Activated T-cell treated with anti-CD3 and anti-CD28 coated beads, Interleukin-2, amount 50 U/mL, for 72 hours (primary cell): Measurements from ENCODE around the gene NFATC1. TPM values are rescaled to one million over a fixed set of nuclear protein-coding genes. Genes with fewer than 3 reads are reported as not detected.
A peak's percentile ranks its signal among the peaks of the same experiment; 100 is the strongest.

ENCODE experiments used
- ATAC-seq, 2 donors: fragments of 150-1000 bp; cut with Tn5 transposase; replicated peaks in 1 of 2; 2 replicates each; pipeline ENCODE4 v1.10.0; 2021; ENCODE audit warnings: moderate library complexity in 2 of 2, mild to moderate bottlenecking in 1 of 2
- DNase-seq, 2 donors: peaks; one replicate each; pipeline ENCODE4 v3.0.0; 2021 to 2022; ENCODE audit warnings: mixed read lengths in 1 of 2
- H3K27ac Mint-ChIP-seq: one replicate; pipeline ENCODE4 v1.8.0; 2022; ENCODE audit warnings: mild to moderate bottlenecking, moderate library complexity, mixed read lengths
- H3K27me3 Mint-ChIP-seq: one replicate; pipeline ENCODE4 v1.8.0; 2022; ENCODE audit warnings: low read depth, mixed read lengths
- H3K36me3 Mint-ChIP-seq, 2 donors: one replicate each; pipeline ENCODE4 v1.8.0; 2022; ENCODE audit warnings: mixed read lengths in 2 of 2, mild to moderate bottlenecking in 1 of 2; ENCODE audit not compliant: insufficient read depth in 2 of 2
- H3K4me1 Mint-ChIP-seq: one replicate; pipeline ENCODE4 v1.8.0; 2022; ENCODE audit warnings: low read depth, mixed read lengths
- H3K4me3 Mint-ChIP-seq, 2 donors: one replicate each; pipeline ENCODE4 v1.8.0; 2022; ENCODE audit warnings: mild to moderate bottlenecking in 2 of 2, mixed read lengths in 2 of 2, moderate library complexity in 2 of 2
- H3K9me3 Mint-ChIP-seq, 2 donors: one replicate each; pipeline ENCODE4 v1.8.0; 2022; ENCODE audit warnings: mixed read lengths in 2 of 2
- total RNA-seq, 2 donors: library from RNA; stranded (reverse); gene quantifications; one replicate each; pipeline ENCODE4 v1.2.3, GENCODE V29; 2022

NFATC1 gene
- 10 to 100 TPM; 70.4 to 86.0 TPM for total RNA-seq

GRCh38 chr18:79395761-79396404 lies at the start of gene NFATC1:
TSS of gene NFATC1 (plus strand) at chr18:79395930. CDS start at chr18:79396225, 295 bp downstream.
- no peaks in the 10 kb centered on the region for H3K9me3 Mint-ChIP-seq
- H3K4me3 Mint-ChIP-seq = peak within 1 kb of the TSS; percentile 88 to 97
- peaks cover 4% of the 10 kb centered on the region for H3K27me3 Mint-ChIP-seq
- peak within 1 kb of the TSS; percentile 40 for H3K27ac Mint-ChIP-seq
- peak; percentile 52 to 55 for ATAC-seq
- peaks cover 4 to 5% of the 10 kb centered on the region in 2 donors for H3K36me3 Mint-ChIP-seq
- DNase-seq = peak; percentile 88 to 89
- H3K4me1 Mint-ChIP-seq = peaks cover 29% of the 10 kb centered on the region

GRCh38 chr18:79345981-79346380 lies 49.7 kb upstream of the NFATC1 start:
- ATAC-seq (no peak), DNase-seq (no peak)
- H3K9me3 Mint-ChIP-seq = no peaks in the 10 kb centered on the region
- H3K4me1 Mint-ChIP-seq = no peaks in the 10 kb centered on the region
- no peak overlapping the region for H3K4me3 Mint-ChIP-seq
- H3K27ac Mint-ChIP-seq = no peak overlapping the region
- H3K27me3 Mint-ChIP-seq = no peaks in the 10 kb centered on the region
- peaks cover 14 to 18% of the 10 kb centered on the region in 2 donors for H3K36me3 Mint-ChIP-seq

GRCh38 chr18:79348066-79348465 lies 47.7 kb upstream of the NFATC1 start:
- no peaks in the 10 kb centered on the region for H3K27me3 Mint-ChIP-seq
- no peak overlapping the region for H3K27ac Mint-ChIP-seq
- DNase-seq (no peak), ATAC-seq (no peak)
- no peaks in the 10 kb centered on the region for H3K9me3 Mint-ChIP-seq
- H3K36me3 Mint-ChIP-seq = peaks cover 14 to 15% of the 10 kb centered on the region in 2 donors
- H3K4me1 Mint-ChIP-seq = no peaks in the 10 kb centered on the region
- no peak overlapping the region for H3K4me3 Mint-ChIP-seq

- no peak for ATAC-seq
- no peaks in the 10 kb centered on the region for H3K4me1 Mint-ChIP-seq
- no peak overlapping the region for H3K27ac Mint-ChIP-seq
- no peaks in the 10 kb centered on the region for H3K36me3 Mint-ChIP-seq
- no peaks in the 10 kb centered on the region for H3K27me3 Mint-ChIP-seq
- no peaks in the 10 kb centered on the region for H3K9me3 Mint-ChIP-seq
- H3K4me3 Mint-ChIP-seq = no peak overlapping the region
- no peak for DNase-seq
Observed at GRCh38 chr18:79352432-79352831, 43.3 kb upstream of the NFATC1 start.

- Mint-ChIP-seq H3K9me3 (no peaks in the 10 kb centered on the region), H3K4me1 (no peaks in the 10 kb centered on the region), H3K27ac (no peak overlapping the region), H3K27me3 (no peaks in the 10 kb centered on the region), H3K4me3 (no peak overlapping the region), H3K36me3 (no peaks in the 10 kb centered on the region)
- ATAC-seq = no peak
- no peak for DNase-seq
Observed at GRCh38 chr18:79353267-79353666, 42.5 kb upstream of the NFATC1 start.

GRCh38 chr18:79354350-79354749 lies 41.4 kb upstream of the NFATC1 start:
- no peak for DNase-seq
- H3K9me3 Mint-ChIP-seq = no peaks in the 10 kb centered on the region
- H3K4me1 Mint-ChIP-seq = no peaks in the 10 kb centered on the region
- no peak overlapping the region for H3K27ac Mint-ChIP-seq
- no peak for ATAC-seq
- H3K4me3 Mint-ChIP-seq = no peak overlapping the region
- H3K27me3 Mint-ChIP-seq = no peaks in the 10 kb centered on the region
- H3K36me3 Mint-ChIP-seq = no peaks in the 10 kb centered on the region

GRCh38 chr18:79355433-79356335 lies 40.0 kb upstream of the NFATC1 start:
- DNase-seq (no peak), ATAC-seq (no peak)
- Mint-ChIP-seq H3K9me3 (no peaks in the 10 kb centered on the region), H3K4me3 (no peak overlapping the region), H3K27ac (no peak overlapping the region), H3K36me3 (no peaks in the 10 kb centered on the region), H3K4me1 (no peaks in the 10 kb centered on the region), H3K27me3 (no peaks in the 10 kb centered on the region)

- no peak overlapping the region for H3K4me3 Mint-ChIP-seq
- no peak for ATAC-seq
- no peak overlapping the region for H3K27ac Mint-ChIP-seq
- no peaks in the 10 kb centered on the region for H3K9me3 Mint-ChIP-seq
- H3K4me1 Mint-ChIP-seq = no peaks in the 10 kb centered on the region
- DNase-seq = no peak
- no peaks in the 10 kb centered on the region for H3K36me3 Mint-ChIP-seq
- H3K27me3 Mint-ChIP-seq = no peaks in the 10 kb centered on the region
Observed at GRCh38 chr18:79356435-79356834, 39.3 kb upstream of the NFATC1 start.

- Mint-ChIP-seq H3K27me3 (no peaks in the 10 kb centered on the region), H3K27ac (no peak overlapping the region), H3K4me1 (no peaks in the 10 kb centered on the region), H3K4me3 (no peak overlapping the region), H3K9me3 (no peaks in the 10 kb centered on the region), H3K36me3 (peaks cover 2 to 4% of the 10 kb centered on the region in 2 donors)
- no peak for ATAC-seq
- no peak for DNase-seq
Observed at GRCh38 chr18:79360933-79361332, 34.8 kb upstream of the NFATC1 start.

GRCh38 chr18:79361766-79362522 lies 33.8 kb upstream of the NFATC1 start:
- peaks cover 2 to 4% of the 10 kb centered on the region in 2 donors for H3K36me3 Mint-ChIP-seq
- H3K4me1 Mint-ChIP-seq = no peaks in the 10 kb centered on the region
- ATAC-seq (no peak), DNase-seq (no peak)
- no peaks in the 10 kb centered on the region for H3K9me3 Mint-ChIP-seq
- H3K4me3 Mint-ChIP-seq = no peak overlapping the region
- no peaks in the 10 kb centered on the region for H3K27me3 Mint-ChIP-seq
- H3K27ac Mint-ChIP-seq = no peak overlapping the region

GRCh38 chr18:79365701-79366100 lies 30.0 kb upstream of the NFATC1 start:
- Mint-ChIP-seq H3K27ac (no peak overlapping the region), H3K9me3 (no peaks in the 10 kb centered on the region), H3K4me1 (peaks cover 18% of the 10 kb centered on the region), H3K27me3 (no peaks in the 10 kb centered on the region), H3K4me3 (no peak overlapping the region), H3K36me3 (peaks cover 2 to 4% of the 10 kb centered on the region in 2 donors)
- no peak for ATAC-seq
- DNase-seq = no peak

- Mint-ChIP-seq H3K36me3 (peaks cover 2 to 4% of the 10 kb centered on the region in 2 donors), H3K4me3 (no peak overlapping the region), H3K27me3 (no peaks in the 10 kb centered on the region), H3K9me3 (no peaks in the 10 kb centered on the region), H3K4me1 (peaks cover 26% of the 10 kb centered on the region), H3K27ac (no peak overlapping the region)
- ATAC-seq = no peak
- DNase-seq = no peak
Observed at GRCh38 chr18:79366177-79367094, 29.3 kb upstream of the NFATC1 start.
